GM21576 (cell line): Measurements from ENCODE around the gene PTPN12.
"Not testable (repeated sequence)": the region's sequence is repeated elsewhere in the genome, so short reads cannot be mapped to it uniquely, and the experiment has no call there.

Experiments
- ATAC-seq: cut with Tn5 transposase; IDR thresholded peaks from one replicate; pipeline ENCODE4 v1.9.1; 2021; ENCODE audit warnings: mild to moderate bottlenecking, moderate library complexity; ENCODE audit not compliant: unreplicated experiment

The PTPN12 gene

DNA sequence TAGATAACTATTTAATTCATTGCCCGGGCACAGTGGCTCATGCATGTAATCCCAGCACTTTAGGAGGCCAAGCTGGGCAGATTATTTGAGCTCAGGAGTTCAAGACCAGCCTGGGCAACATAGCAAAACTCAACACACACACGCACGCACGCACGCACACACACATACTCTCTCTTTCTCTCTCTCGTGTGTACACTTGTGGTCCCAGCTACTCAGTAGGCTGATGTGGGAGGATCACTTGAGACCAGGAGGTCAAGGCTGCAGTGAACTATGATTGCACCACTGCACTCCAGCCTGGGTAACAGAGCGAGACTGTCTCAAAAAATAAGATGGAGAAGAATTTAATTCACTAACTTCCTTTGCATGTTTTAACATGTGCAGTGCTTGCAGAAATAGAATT, 38.1 kb downstream of the PTPN12 start:
- no peak for ATAC-seq

DNA sequence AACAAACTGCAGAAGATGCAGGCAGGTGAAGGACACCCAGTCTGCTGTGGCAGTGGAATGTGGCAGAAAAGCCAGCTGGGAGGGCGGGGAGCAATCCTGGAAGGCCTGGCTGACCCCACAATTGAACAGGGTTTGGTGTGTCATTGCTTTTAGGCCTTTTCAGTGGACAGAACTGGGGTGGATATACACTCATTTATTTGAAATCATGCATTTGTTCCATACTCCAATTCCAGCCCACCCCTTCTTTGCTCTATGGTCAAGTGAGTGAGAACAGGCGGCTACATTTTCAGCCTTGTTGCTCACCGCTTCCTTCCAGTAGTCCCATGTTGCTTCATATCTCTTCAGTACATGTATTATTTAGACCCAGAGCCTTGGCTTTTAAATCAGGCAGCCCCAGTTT, 39.8 kb downstream of the PTPN12 start:
- no peak for ATAC-seq

DNA sequence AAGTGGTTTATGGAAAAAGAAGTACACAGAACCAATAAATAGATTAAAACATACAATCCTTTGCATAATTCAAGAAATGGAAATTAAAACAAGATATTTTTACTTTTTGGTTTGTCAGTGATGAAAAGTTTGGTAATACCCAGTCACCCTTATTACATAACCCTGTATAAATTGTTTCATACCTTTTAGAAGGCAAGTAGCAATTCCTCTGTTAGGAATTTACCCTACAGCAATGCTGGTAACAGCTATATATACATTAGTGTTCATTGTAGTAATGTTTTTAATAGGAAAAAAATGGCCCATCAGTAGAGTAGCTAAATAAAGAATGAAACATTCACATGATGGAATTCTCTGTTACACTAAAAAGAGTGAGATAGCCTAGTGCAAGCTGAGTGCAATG, 42.7 kb downstream of the PTPN12 start:
- ATAC-seq: no peak

DNA sequence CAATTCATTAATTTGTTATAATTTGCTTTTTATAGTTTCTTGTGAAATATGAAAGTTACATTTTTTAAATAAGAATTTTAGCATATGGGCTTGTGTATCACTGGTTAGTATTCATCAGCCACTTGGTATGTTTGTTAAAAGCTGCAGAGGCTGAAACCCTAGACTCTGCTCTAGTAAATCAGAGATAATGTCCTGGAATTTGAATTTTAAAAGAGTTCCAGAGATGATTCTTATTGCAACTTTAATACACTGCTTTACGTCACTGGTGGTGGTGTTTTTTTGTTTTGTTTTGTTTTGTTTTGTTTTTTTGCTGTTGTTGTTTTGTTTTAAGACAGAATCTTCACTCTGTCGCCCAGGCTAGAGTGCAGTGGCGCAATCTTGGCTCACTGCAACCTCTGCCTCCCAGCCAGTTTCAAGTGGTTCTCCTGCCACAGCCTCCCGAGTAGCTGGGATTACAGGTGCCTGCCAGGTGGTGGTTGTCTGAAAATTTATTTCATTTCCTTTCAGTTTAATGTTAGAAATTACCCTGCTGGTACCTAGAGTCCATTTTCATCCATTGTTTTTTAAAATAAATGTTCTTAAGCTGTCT, 43.8 kb downstream of the PTPN12 start:
- no peak for ATAC-seq

DNA sequence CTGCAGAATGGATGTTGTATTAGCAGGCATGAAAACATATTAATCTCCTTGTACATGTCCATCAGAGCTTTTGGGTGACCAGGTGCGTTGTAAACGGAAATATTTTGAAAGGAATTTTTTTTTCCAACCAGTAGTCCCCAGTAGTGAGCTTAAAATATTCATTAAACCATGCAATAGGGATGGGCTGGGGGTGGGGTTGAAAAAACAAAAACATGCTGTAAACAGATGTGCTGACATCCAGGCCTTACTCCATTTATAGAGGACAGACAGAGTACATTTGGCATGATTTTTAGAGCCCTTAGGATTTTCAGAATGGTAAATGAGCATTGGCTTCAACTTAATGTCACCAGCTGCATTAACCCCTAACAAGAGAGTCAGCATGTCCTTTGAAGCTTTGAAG, 50.2 kb downstream of the PTPN12 start:
- ATAC-seq: no peak

- ATAC-seq: no peak
These were observed 63.9 kb downstream of the PTPN12 start for GRCh38 chr7:77600952-77601351.

- no peak for ATAC-seq
These were observed 69.5 kb downstream of the PTPN12 start for GRCh38 chr7:77606562-77606961.

DNA sequence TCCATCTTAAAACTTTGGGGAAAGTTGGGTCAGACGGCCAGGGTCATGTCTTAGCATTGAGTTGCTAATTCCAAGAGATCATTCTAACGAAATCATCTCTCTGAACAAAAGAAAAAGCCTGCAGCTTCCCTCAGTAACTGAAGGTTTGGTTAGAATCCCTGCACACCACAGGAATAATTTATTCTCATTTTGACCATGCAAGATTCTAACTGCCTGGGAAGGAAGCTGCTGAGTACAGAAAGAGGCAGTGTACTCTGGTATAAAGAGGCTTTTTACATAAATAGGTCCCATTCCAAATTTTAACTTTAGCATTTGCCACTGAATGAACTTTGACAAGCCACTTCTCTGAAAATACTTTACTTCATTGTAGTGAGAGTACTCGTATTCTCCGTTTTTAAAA, 82.2 kb downstream of the PTPN12 start:
- no peak for ATAC-seq

DNA sequence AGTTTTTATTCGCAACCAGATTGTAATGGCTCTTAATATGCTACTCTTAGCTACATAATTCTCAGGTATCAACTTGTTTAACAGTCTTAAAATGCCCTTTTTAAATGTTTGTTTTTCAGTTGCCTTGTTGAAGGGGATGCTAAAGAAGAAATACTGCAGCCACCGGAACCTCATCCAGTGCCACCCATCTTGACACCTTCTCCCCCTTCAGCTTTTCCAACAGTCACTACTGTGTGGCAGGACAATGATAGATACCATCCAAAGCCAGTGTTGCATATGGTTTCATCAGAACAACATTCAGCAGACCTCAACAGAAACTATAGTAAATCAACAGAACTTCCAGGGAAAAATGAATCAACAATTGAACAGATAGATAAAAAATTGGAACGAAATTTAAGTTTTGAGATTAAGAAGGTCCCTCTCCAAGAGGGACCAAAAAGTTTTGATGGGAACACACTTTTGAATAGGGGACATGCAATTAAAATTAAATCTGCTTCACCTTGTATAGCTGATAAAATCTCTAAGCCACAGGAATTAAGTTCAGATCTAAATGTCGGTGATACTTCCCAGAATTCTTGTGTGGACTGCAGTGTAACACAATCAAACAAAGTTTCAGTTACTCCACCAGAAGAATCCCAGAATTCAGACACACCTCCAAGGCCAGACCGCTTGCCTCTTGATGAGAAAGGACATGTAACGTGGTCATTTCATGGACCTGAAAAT, 89.7 kb downstream of the PTPN12 start:
- no peak for ATAC-seq

DNA sequence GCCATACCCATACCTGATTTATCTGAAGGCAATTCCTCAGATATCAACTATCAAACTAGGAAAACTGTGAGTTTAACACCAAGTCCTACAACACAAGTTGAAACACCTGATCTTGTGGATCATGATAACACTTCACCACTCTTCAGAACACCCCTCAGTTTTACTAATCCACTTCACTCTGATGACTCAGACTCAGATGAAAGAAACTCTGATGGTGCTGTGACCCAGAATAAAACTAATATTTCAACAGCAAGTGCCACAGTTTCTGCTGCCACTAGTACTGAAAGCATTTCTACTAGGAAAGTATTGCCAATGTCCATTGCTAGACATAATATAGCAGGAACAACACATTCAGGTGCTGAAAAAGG, 90.2 kb downstream of the PTPN12 start:
- ATAC-seq: no peak

DNA sequence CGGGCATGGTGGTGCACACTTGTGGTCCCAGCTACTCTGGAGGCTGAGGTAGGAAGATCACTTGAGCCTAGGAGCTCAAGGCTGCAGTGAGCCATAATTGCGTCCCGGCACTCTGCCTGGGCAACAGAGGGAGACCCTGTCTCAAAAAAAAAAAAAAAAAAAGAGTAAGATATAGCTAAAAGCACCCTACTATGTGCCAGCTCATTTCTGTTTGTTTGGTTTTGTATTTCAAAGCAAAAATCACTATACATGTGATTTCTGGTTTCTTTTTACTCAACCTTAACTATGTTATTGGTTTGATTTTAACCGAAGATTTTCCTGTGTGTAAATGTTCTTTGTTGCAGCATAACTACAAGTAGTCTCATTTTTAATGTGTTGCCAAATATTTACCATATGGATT, 92.7 kb downstream of the PTPN12 start:
- ATAC-seq: no peak

- ATAC-seq: no peak
These were observed 94.7 kb downstream of the PTPN12 start for GRCh38 chr7:77631820-77632219.

DNA sequence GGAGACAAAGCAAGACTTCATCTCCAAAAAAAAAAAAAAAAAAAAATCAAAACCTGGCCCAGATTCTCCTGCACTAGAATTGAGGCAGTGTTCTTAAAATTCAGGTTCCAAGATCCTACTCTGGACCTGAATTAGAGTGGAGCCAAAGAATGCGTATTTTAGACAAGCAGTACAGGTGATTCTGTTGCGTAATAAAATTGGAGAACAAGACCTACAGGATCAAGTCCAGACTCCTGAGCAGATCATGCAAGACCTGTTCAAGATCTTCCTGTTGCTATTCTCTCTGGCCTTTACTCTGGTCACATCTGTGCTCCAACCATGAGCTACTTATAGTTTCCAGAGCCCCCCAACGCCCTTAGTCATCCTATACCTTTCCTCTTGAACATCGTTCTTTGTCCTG, 107.7 kb downstream of the PTPN12 start:
- ATAC-seq: no peak

DNA sequence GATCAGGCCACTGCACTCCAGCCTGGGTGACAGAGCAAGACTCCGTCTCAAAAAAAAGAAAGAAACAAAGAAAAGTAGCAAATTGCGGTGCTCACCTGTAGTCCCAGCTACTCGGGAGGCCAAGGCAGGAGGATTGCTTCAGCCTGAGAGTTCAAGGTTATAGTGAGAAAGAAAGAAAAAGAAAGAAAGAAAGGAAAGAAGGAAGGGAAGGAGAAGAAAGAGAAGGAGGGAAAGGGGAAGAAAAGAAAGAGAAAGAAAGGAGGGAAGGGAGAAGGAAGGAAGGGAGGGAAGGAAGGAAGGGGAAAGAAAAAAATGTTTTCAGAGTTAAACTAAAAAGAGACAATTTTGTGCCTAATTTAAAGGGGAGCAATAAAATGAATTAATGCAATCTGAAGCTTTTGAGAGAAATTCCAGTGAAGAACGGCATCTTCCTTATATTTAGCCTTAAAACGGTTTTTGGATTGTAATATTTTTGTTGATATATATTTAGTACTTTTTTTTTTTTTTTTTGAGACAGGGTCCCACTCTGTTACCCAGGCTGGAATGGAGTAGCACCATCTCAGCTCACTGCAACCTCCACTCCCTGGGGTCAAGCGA, 111.7 kb downstream of the PTPN12 start:
- no peak for ATAC-seq

- ATAC-seq: no peak
These were observed 112.7 kb downstream of the PTPN12 start for GRCh38 chr7:77649716-77650349.

DNA sequence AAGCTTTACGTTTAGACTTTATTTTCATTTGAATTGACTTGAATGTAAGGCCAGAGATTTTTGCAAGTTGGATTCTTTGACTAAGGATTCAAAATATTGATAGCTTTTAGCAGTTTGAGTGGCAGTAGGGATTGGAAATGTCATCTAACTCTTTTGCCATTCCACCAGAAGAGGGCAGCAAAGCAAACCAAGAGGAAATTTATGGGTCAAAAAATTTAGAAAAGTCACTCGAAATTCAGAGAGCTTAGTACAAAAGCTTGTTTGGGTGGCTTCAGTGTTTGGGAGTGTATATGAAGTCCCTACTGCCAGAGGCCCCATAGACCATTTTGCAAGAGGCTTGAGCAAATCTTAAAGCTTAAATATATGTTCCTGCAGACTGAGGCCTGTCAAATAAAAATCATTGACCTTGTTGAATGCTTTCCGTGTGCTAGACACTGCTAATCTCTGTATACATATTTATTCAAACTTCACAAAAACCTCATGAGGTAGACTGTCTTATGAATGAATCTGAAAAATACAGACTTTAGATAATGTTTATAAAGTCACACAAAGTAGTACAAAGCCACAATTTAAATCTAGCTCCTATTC, 114.6 kb downstream of the PTPN12 start:
- no peak for ATAC-seq

GRCh38 chr7:77652826-77653225, 115.7 kb downstream of the PTPN12 start:
- not testable (repeated sequence) for ATAC-seq

GRCh38 chr7:77653572-77653971, 116.5 kb downstream of the PTPN12 start:
- ATAC-seq: no peak

GRCh38 chr7:77655356-77655755, 118.3 kb downstream of the PTPN12 start:
- ATAC-seq: no peak

DNA sequence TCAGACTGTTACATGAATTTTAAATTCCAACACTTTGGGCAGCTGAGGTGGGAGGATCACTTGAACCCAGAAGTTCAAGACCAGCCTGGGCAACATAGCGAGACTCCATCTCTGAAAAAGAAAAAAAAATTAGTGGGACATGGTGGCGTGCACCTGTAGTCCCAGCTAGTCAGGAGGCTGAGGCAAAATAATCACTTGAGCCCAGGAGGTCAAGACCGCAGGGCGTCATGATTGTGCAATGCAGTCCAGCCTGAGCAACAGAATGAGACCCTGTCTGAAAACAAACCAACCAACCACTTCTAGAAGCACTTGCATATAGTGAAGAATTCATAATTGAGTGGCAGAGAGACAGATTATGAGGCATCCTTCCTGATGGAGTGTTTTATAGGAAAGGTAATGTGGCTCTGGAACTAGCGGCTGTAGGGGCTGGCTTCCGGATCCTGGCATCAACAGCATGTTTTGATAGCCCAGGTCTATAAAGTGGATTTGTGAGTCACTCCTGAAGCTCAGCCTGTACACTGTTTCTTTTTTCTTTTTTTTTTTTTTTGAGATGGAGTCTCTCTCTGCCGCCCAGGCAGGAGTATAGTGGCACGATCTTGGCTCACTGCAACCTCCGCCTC, 118.9 kb downstream of the PTPN12 start:
- ATAC-seq: no peak
